Cardiac muscle cell (in vitro differentiated cells and primary cell): ENCODE results near the gene CACNA1A. TPM values are rescaled to one million over a fixed set of nuclear protein-coding genes. Genes with fewer than 3 reads are reported as not detected.
"Not testable (repeated sequence)": the region's sequence is repeated elsewhere in the genome, so short reads cannot be mapped to it uniquely, and the experiment has no call there.

Experiments
- DNase-seq, 2 donors: peaks; one replicate each; pipeline versions ENCODE4 v3.0.0 to v3.0.0-alpha.2; 2010 to 2017; ENCODE audit warnings: low read depth in 1 of 2, low spot score in 1 of 2
- H3K27ac ChIP-seq: fragments of 200-600 bp; sonication (generic); 2 replicates; pipeline ENCODE4 v1.5.1; 2016
- H3K27me3 ChIP-seq: fragments of 200-600 bp; sonication (generic); 2 replicates; pipeline ENCODE4 v1.6.0; 2016; ENCODE audit warnings: control low read depth
- H3K36me3 ChIP-seq: fragments of 200-600 bp; sonication (generic); 2 replicates; pipeline ENCODE4 v1.5.1; 2016; ENCODE audit warnings: control low read depth
- H3K4me1 ChIP-seq: fragments of 200-600 bp; sonication (generic); 2 replicates; pipeline ENCODE4 v1.8.1; 2017; ENCODE audit warnings: low read depth, mild to moderate bottlenecking, mixed run types
- H3K4me3 ChIP-seq: fragments of 200-600 bp; sonication (generic); 2 replicates; pipeline ENCODE4 v1.5.1; 2016; ENCODE audit warnings: mild to moderate bottlenecking
- H3K9me3 ChIP-seq: fragments of 200-600 bp; sonication (generic); 2 replicates; pipeline ENCODE4 v1.5.1; 2017; ENCODE audit warnings: low read depth, mild to moderate bottlenecking, control low read depth
- CTCF ChIP-seq: IDR thresholded peaks from 2 replicates; pipeline ENCODE4 v1.5.1; 2012; ENCODE audit warnings: low read depth, mild to moderate bottlenecking, low read length
- polyA plus RNA-seq: library from polyadenylated mRNA; unstranded; fragments of >200 nt; fragmentation: Nextera tagmentation; extraction: Ambion mirVana; gene quantifications from 2 replicates; pipeline ENCODE4 v1.2.1, GENCODE V29; 2016
- total RNA-seq: library from RNA; depleted of rRNA; stranded (reverse); fragments of >200 nt; gene quantifications from 2 replicates; pipeline ENCODE4 v1.2.3, GENCODE V29; 2016

The CACNA1A gene
- total and polyA plus RNA-seq, 2 experiments from 2014 or later: 5.6 to 6.8 TPM

DNA sequence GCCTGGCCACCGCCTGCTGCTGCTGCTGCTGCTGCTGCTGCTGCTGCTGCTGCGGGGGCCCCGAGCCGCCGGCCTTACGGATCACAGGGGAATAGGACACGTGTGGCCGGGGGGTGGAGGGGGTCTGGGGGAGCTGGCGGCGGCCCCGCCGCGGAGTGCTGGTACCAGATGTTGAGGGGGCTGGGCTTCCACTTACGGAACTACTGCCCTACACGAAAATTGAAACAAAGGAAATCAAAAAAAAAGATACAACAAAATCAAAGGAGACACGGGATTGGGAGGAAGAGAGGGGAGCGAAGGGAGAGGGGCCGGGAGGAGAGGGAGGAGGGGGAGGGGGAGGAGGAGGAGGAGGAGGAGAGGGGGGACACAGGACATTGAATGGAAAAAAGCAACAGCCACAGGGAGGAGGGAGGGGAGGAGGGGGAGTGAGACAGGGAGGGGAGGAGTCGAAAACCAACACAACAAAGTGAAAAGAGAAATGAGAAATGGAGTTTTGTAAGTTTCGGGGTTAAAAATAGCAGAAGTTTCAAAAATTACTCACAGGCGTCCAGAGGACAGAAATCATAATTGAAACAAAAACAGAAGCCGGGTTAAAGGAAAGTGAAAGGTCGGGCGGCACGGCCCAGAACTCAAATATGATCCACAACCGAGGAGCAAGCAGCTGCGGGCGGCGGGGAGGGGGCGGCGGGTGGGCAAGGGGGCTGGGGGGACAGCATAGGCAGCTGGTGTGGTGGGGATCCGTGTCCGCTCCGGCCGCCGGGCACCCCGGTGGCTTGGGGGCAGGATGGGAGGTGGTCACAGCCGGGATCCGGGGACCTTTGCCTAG is 298.2 kb downstream of the CACNA1A start:
- no peaks in the 10 kb centered on the region for H3K27me3 ChIP-seq
- no peak overlapping the region for H3K4me3 ChIP-seq
- H3K27ac ChIP-seq: no peak overlapping the region
- H3K4me1 ChIP-seq: no peaks in the 10 kb centered on the region
- DNase-seq: peak in 1 of 2 donors; percentile 92
- TF ChIP-seq CTCF: no peak
- H3K36me3 ChIP-seq: no peaks in the 10 kb centered on the region
- no peaks in the 10 kb centered on the region for H3K9me3 ChIP-seq

DNA sequence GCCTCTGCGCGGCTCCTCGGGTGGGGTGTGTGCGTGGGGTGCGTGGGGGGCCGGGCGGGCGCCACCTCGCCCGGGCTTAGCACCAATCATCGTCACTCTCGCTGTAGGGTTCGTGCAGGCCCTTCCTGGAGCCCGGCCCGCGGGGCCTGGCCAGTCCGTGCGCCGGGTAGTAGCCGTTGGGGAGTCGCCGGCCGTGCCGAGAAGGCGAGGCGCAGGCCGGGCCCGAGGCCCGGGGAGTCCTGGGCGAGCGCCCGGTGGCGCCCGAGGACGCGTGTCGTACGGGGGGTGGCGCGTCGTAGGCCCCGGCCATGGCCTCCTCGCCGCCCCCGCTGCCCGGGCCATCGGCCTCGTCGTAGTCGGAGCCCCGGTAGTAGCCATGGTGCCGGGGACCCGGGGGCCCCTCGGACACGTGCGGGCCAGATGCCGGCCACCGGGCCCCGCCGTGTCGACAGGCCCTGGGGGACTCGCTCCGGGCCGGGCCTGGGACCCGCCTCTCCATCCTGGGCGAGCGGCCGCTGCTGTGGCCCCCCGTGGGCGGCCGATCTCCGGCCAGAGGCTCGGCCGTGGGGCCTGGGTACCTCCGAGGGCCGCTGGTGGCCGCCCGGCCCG is 298.9 kb downstream of the CACNA1A start:
- Histone ChIP-seq H3K36me3 (no peaks in the 10 kb centered on the region), H3K4me1 (no peaks in the 10 kb centered on the region), H3K27ac (no peak overlapping the region), H3K4me3 (no peak overlapping the region), H3K27me3 (no peaks in the 10 kb centered on the region), H3K9me3 (no peaks in the 10 kb centered on the region)
- TF ChIP-seq CTCF: no peak
- DNase-seq: peak in 1 of 2 donors; percentile 35

DNA sequence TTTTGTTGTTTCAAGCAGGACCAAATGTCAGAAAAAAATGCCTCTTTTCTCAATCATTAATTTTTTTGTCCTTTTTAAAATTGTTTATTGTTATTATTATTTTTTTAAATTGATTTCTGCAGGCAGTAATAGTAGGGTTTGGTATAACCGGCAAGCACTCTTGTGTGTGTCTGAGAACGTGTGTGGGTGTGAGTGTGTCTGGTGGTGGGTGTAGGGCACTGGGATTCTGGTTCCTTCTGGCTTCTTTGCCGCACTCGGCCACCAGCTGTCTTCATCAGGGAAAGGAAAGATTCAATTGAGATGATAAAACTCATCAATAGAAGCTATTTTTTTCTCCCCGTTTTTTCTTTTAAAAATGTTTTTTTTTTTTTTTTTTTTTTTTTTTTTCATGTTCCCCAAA is 299.7 kb downstream of the CACNA1A start:
- TF ChIP-seq CTCF: no peak
- Histone ChIP-seq H3K4me1 (no peaks in the 10 kb centered on the region), H3K4me3 (no peak overlapping the region), H3K36me3 (no peaks in the 10 kb centered on the region), H3K27ac (no peak overlapping the region), H3K9me3 (no peaks in the 10 kb centered on the region), H3K27me3 (no peaks in the 10 kb centered on the region)
- no peak for DNase-seq

DNA sequence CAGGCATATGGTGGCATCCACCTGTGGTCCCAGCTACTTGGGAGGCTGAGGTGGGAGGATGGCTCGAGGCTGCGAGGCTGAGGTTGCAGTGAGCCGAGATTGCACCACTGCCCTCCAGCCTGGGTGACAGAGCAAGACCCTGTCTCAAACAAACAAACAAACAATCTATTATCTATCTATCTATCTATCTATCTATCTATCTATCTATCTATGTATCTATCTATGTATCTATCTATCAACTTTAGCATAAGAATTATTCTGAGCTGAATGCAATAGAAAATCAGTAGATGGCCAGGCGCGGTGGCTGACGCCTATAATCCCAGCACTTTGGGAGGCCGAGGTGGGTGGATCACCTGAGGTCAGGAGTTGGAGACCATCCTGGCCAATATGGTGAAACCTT is 304.2 kb downstream of the CACNA1A start:
- H3K4me1 ChIP-seq, H3K36me3 ChIP-seq, H3K4me3 ChIP-seq, DNase-seq, H3K27ac ChIP-seq, H3K9me3 ChIP-seq, H3K27me3 ChIP-seq: not testable (repeated sequence)

GRCh38 chr19:13198634-13199033 is 307.6 kb downstream of the CACNA1A start:
- Histone ChIP-seq H3K4me3 (no peak overlapping the region), H3K9me3 (no peaks in the 10 kb centered on the region), H3K27ac (no peak overlapping the region), H3K27me3 (no peaks in the 10 kb centered on the region), H3K36me3 (no peaks in the 10 kb centered on the region), H3K4me1 (no peaks in the 10 kb centered on the region)
- no peak for DNase-seq
- no peak for TF ChIP-seq CTCF

DNA sequence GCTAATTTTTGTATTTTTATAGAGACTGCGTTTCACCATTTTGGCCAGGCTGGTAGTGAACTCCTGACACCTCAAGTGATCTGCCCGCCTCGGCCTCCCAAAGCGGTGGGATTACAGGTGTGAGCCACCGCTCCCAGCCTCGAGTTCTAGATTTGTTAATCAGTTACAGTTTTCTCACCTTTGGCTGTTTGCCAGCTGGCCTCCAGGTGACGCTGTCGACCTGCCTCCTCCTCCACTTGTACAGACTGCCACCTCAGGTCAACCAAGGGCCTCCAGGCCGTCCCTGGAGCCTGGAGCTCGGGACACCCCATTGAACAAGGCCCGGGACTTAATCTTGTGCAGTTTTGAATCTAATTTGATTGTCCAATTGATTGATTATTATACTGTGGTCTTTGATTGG is 310.6 kb downstream of the CACNA1A start:
- Histone ChIP-seq H3K9me3 (no peaks in the 10 kb centered on the region), H3K4me1 (no peaks in the 10 kb centered on the region), H3K4me3 (no peak overlapping the region), H3K27me3 (no peaks in the 10 kb centered on the region), H3K36me3 (no peaks in the 10 kb centered on the region), H3K27ac (no peak overlapping the region)
- peak in 1 of 2 donors; percentile 61 for DNase-seq
- no peak for TF ChIP-seq CTCF
